ENCODE results near the gene B3GNT8. TPM values are rescaled to one million over a fixed set of nuclear protein-coding genes. Genes with fewer than 3 reads are reported as not detected.
"Not testable (repeated sequence)": the region's sequence is repeated elsewhere in the genome, so short reads cannot be mapped to it uniquely, and the experiment has no call there.

The B3GNT8 gene
- polyA plus RNA-seq, 6 donors from 2014 or later = 0.26 to 0.93 (median 0.35) TPM; not detected in 2

GRCh38 chr19:41445575-41445974 is 18.4 kb upstream of the B3GNT8 start:
- H3K36me3 Mint-ChIP-seq = no peaks in the 10 kb centered on the region
- peaks cover 9 to 45% (median 17%) of the 10 kb centered on the region in 3 donors for H3K27me3 Mint-ChIP-seq
- H3K9me3 Mint-ChIP-seq = no peaks in the 10 kb centered on the region
- H3K4me1 Mint-ChIP-seq = peaks cover 17 to 20% (median 18%) of the 10 kb centered on the region in 3 donors
- ATAC-seq (ENCODE audit: low read depth in 2 of 2) (no peak), DNase-seq (no peak)
- no peak overlapping the region for H3K27ac Mint-ChIP-seq
- no peak overlapping the region for H3K4me3 Mint-ChIP-seq

GRCh38 chr19:41443813-41444455 is 16.8 kb upstream of the B3GNT8 start:
- Mint-ChIP-seq H3K27me3 (peaks cover 9 to 39% (median 17%) of the 10 kb centered on the region in 3 donors), H3K4me3 (no peak overlapping the region), H3K9me3 (no peaks in the 10 kb centered on the region), H3K27ac (peak overlapping the region in 2 of 6 donors; percentile 3 to 7), H3K4me1 (peaks cover 6 to 11% (median 10%) of the 10 kb centered on the region in 3 donors), H3K36me3 (no peaks in the 10 kb centered on the region)
- DNase-seq (no peak), ATAC-seq (ENCODE audit: low read depth in 2 of 2) (no peak)

GRCh38 chr19:41442473-41443355 is 15.5 kb upstream of the B3GNT8 start, which contains the start of gene ERICH4:
Gene ERICH4, plus strand, starts transcription at chr19:41443156. Its CDS starts 14 bp downstream, at chr19:41443170.
- peaks cover 9 to 38% (median 17%) of the 10 kb centered on the region in 3 donors for H3K27me3 Mint-ChIP-seq
- no peak for ATAC-seq (ENCODE audit: low read depth in 2 of 2)
- H3K4me1 Mint-ChIP-seq = peaks cover 4 to 18% (median 10%) of the 10 kb centered on the region in 3 donors
- peaks cover 0 to 3% of the 10 kb centered on the region in 2 donors for H3K36me3 Mint-ChIP-seq
- DNase-seq = no peak
- H3K27ac Mint-ChIP-seq = peak within 1 kb of the TSS in 2 of 6 donors; percentile 3 to 27
- peak within 1 kb of the TSS in 2 of 8 donors; percentile 51 to 54 for H3K4me3 Mint-ChIP-seq
- no peaks in the 10 kb centered on the region for H3K9me3 Mint-ChIP-seq

- peaks cover 9 to 26% (median 17%) of the 10 kb centered on the region in 3 donors for H3K27me3 Mint-ChIP-seq
- H3K4me1 Mint-ChIP-seq = peaks cover 6 to 24% (median 13%) of the 10 kb centered on the region in 3 donors
- H3K36me3 Mint-ChIP-seq = peaks cover 0 to 7% of the 10 kb centered on the region in 2 donors
- H3K27ac Mint-ChIP-seq = peak overlapping the region in 1 of 6 donors; percentile 56
- ATAC-seq (ENCODE audit: low read depth in 2 of 2) = no peak
- no peaks in the 10 kb centered on the region for H3K9me3 Mint-ChIP-seq
- H3K4me3 Mint-ChIP-seq = peak overlapping the region in 3 of 8 donors; percentile 16 to 68 (median 37)
- DNase-seq = no peak
Measured at GRCh38 chr19:41441321-41441945, 14.3 kb upstream of the B3GNT8 start.

DNA sequence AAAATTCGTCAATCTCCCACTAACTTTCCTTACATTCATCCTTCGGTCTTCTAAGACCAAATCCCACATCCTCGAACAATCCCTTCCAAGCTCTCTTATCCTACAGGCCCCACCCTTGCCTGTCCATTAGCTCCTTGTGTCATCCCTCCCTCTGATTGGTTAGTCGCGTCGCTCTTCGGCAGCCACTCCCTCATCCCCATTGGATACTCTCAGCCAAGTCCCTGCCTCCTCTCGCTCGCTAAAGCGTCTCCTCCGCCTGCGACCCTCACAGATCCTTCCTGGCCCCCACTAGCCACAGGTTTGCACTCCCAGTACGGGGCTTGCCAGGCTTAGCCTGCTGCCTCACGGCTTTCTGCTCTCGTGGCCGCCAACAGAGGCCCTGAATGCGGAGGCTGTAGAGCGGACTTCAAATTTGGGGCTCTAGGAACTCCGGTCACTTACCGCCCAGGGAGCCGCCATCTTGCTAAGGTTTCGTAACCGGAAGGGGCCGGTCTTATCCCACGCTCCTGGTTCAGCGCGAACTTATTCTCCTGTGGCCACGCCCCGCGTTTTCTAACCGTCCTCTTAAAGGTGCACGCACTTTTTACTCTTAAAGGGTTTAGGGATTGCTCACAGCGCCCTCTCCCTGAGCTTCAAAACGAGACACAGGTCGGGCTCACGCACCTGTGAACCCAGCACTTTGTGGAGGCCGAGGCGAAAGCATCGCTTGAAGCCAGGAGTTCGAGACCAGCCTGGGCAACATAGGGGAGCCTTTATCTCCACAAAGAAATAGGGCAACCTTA is 12.5 kb upstream of the B3GNT8 start, which contains the start of gene DMAC2:
TSS of gene DMAC2 (minus strand) at position 472 of the 782 bp plus-strand sequence. CDS start at position 459, 13 bp downstream.
- Mint-ChIP-seq H3K36me3 (peaks cover 0 to 9% of the 10 kb centered on the region in 2 donors), H3K4me3 (peak within 1 kb of the TSS in 4 of 8 donors; percentile 5 to 68 (median 32)), H3K27ac (peak within 1 kb of the TSS in 3 of 6 donors; percentile 33 to 90 (median 61)), H3K9me3 (no peaks in the 10 kb centered on the region), H3K27me3 (peaks cover 9 to 17% (median 16%) of the 10 kb centered on the region in 3 donors), H3K4me1 (peaks cover 6 to 25% (median 13%) of the 10 kb centered on the region in 3 donors)
- DNase-seq = peak; percentile 86
- ATAC-seq (ENCODE audit: low read depth in 2 of 2) = peak; percentile 98 to 99

DNA sequence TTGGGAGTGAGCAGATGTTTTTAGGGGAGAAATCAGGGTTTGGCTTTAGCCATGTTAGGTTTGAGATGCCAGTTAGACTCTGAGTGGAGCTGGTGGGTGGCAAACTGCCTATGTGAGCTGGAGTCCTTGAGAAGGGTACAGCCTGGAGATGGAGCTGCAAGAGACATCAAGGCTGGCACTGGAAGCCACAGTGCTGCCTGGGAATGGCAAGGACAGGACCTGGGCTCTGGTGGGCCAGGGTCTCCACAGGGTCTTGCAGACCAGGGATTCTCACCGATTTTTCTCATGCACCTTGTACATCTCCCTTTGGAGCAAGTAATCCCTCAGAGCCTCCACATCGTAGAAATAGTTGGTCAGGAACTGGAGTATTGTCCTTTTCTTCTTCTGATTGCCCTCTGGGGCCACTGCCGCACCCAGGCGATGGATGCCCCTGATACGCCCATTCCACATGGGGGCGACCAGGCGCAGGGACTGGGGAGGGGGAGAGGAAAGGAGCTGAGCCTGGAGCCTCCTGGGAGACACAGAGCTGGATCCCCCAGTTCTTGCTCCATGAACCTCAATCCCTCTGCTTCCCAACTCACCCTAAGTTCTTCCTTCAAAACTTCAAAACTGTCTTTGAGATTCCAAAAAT is 10.9 kb upstream of the B3GNT8 start:
- Mint-ChIP-seq H3K9me3 (no peaks in the 10 kb centered on the region), H3K27ac (peak overlapping the region in 3 of 6 donors; percentile 11 to 93 (median 27)), H3K4me3 (peak overlapping the region in 3 of 8 donors; percentile 7 to 60 (median 17)), H3K36me3 (peaks cover 0 to 15% of the 10 kb centered on the region in 2 donors), H3K4me1 (peaks cover 6 to 25% (median 13%) of the 10 kb centered on the region in 3 donors), H3K27me3 (peaks cover under 1 to 2% (median 2%) of the 10 kb centered on the region in 3 donors)
- no peak for DNase-seq
- ATAC-seq (ENCODE audit: low read depth in 2 of 2) = no peak

- Mint-ChIP-seq H3K4me1 (peaks cover 6 to 29% (median 13%) of the 10 kb centered on the region in 3 donors), H3K4me3 (peak overlapping the region in 3 of 8 donors; percentile 4 to 22 (median 9))
- ATAC-seq (ENCODE audit: low read depth in 2 of 2) = no peak
Measured at GRCh38 chr19:41436674-41436951, 9.4 kb upstream of the B3GNT8 start.

GRCh38 chr19:41435936-41436673 is 8.9 kb upstream of the B3GNT8 start:
- ATAC-seq (ENCODE audit: low read depth in 2 of 2) = no peak
- Mint-ChIP-seq H3K36me3 (peaks cover 9 to 31% of the 10 kb centered on the region in 2 donors), H3K4me3 (peak overlapping the region in 1 of 8 donors; percentile 56)

More at GRCh38 chr19:41436674-41436951, 9.4 kb upstream of the B3GNT8 start:
- H3K27ac Mint-ChIP-seq = peak overlapping the region in 1 of 6 donors; percentile 68
- H3K9me3 Mint-ChIP-seq = no peaks in the 10 kb centered on the region
- no peaks in the 10 kb centered on the region for H3K27me3 Mint-ChIP-seq
- peaks cover 8 to 27% of the 10 kb centered on the region in 2 donors for H3K36me3 Mint-ChIP-seq
- DNase-seq = no peak

DNA sequence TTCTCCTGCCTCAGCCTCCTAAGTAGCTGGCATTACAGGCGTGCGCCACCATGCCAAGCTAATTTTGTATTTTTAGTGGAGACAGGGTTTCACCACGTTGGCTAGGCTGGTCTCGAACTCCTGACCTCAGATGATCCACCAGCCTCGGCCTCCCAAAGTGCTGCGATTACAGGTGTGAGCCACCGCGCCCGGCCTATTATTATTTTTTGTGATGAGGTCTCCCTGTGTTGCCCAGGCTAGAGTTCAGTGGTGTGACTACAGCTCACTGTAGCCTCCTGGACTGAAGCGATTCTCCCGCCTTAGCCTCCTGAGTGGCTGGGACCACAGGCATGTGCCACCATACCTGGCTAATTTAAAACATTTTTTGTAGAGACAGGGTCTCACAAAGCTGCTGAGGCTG is 8.2 kb upstream of the B3GNT8 start:
- DNase-seq; H3K4me3 Mint-ChIP-seq; H3K9me3 Mint-ChIP-seq; H3K27ac Mint-ChIP-seq; ATAC-seq (ENCODE audit: low read depth in 2 of 2); H3K27me3 Mint-ChIP-seq: not testable (repeated sequence)
- Mint-ChIP-seq H3K4me1 (peaks cover 7 to 24% (median 8%) of the 10 kb centered on the region in 3 donors), H3K36me3 (peaks cover 12 to 31% of the 10 kb centered on the region in 2 donors)

More at GRCh38 chr19:41435936-41436673, 8.9 kb upstream of the B3GNT8 start:
- H3K27me3 Mint-ChIP-seq = no peaks in the 10 kb centered on the region
- H3K27ac Mint-ChIP-seq = no peak overlapping the region
- no peak for DNase-seq
- H3K4me1 Mint-ChIP-seq = peaks cover 6 to 29% (median 13%) of the 10 kb centered on the region in 3 donors
- H3K9me3 Mint-ChIP-seq = no peaks in the 10 kb centered on the region

GRCh38 chr19:41434450-41434849 is 7.3 kb upstream of the B3GNT8 start:
- Mint-ChIP-seq H3K4me3 (peak overlapping the region in 1 of 8 donors; percentile 59), H3K36me3 (peaks cover 12 to 31% of the 10 kb centered on the region in 2 donors), H3K27me3 (no peaks in the 10 kb centered on the region), H3K4me1 (peaks cover 7 to 22% (median 8%) of the 10 kb centered on the region in 3 donors), H3K27ac (peak overlapping the region in 2 of 6 donors; percentile 3 to 56), H3K9me3 (no peaks in the 10 kb centered on the region)
- ATAC-seq (ENCODE audit: low read depth in 2 of 2) (no peak), DNase-seq (no peak)

GRCh38 chr19:41433171-41433570 is 6.0 kb upstream of the B3GNT8 start:
- ATAC-seq (ENCODE audit: low read depth in 2 of 2) (no peak), DNase-seq (no peak)
- Mint-ChIP-seq H3K4me1 (peaks cover 12 to 22% (median 15%) of the 10 kb centered on the region in 3 donors), H3K36me3 (peaks cover 12 to 31% of the 10 kb centered on the region in 2 donors), H3K27ac (no peak overlapping the region), H3K27me3 (no peaks in the 10 kb centered on the region), H3K9me3 (no peaks in the 10 kb centered on the region), H3K4me3 (no peak overlapping the region)

Data from naive B cell (primary cell).